CD4-positive, alpha-beta T cell (primary cell): Measurements from ENCODE around the gene ARL16. TPM values are rescaled to one million over a fixed set of nuclear protein-coding genes. Genes with fewer than 3 reads are reported as not detected.

Experiments
- ATAC-seq: fragments of 200-7000 bp; cut with Tn5 transposase; one replicate; pipeline ENCODE4 v1.10.0; 2022; ENCODE audit warnings: mild to moderate bottlenecking; ENCODE audit not compliant: poor library complexity
- CTCF ChIA-PET: fragments of 350-600 bp; sonication (Branson Sonifier 250); formaldehyde crosslinking; loops from one replicate; lab custom pipeline; 2021; ENCODE audit warnings: antibody characterized with exemption, inconsistent platforms; lab: Charles Lee
- POLR2A ChIA-PET: fragments of 350-600 bp; sonication (Branson Sonifier 250); formaldehyde crosslinking; loops from one replicate; lab custom pipeline; 2021; ENCODE audit warnings: antibody characterized with exemption, inconsistent platforms; lab: Charles Lee
- DNase-seq, 14 experiments: peaks; one replicate each; pipeline ENCODE4 v3.0.0-alpha.2; 2013 to 2020; ENCODE audit warnings: mixed read lengths in 2 of 14
- H3K27ac ChIP-seq, 2 donors: one replicate each; pipeline versions ENCODE4 v1.5.1 to v1.7.0; 2013; ENCODE audit warnings: low read length in 2 of 2, low read depth in 1 of 2, mild to moderate bottlenecking in 1 of 2
- H3K27me3 ChIP-seq, 2 experiments: 1 replicate in 1 of 2; 2 replicates in 1 of 2; pipeline versions ENCODE4 v1.6.1 to v1.7.0; 2013; ENCODE audit warnings: low read length in 2 of 2, control low read depth in 1 of 2, mild to moderate bottlenecking in 1 of 2, moderate library complexity in 1 of 2; ENCODE audit not compliant: insufficient read depth in 2 of 2, control insufficient read depth in 1 of 2
- H3K36me3 ChIP-seq: one replicate; pipeline ENCODE4 v1.6.1; 2013; ENCODE audit warnings: low read length, control low read depth; ENCODE audit not compliant: insufficient read depth
- H3K4me1 ChIP-seq: one replicate; pipeline ENCODE4 v1.6.1; 2013; ENCODE audit warnings: low read length, control low read depth; ENCODE audit not compliant: insufficient read depth
- H3K4me3 ChIP-seq: one replicate; pipeline ENCODE4 v1.5.1; 2013; ENCODE audit warnings: mild to moderate bottlenecking, low read length, moderate library complexity
- H3K9me3 ChIP-seq, 2 experiments: 1 replicate in 1 of 2; 2 replicates in 1 of 2; pipeline versions ENCODE4 v1.6.1 to v1.7.0; 2013; ENCODE audit warnings: low read length in 2 of 2, mild to moderate bottlenecking in 2 of 2, control low read depth in 1 of 2, moderate library complexity in 1 of 2; ENCODE audit not compliant: control insufficient read depth in 1 of 2, insufficient read depth in 1 of 2
- H3K27ac Mint-ChIP-seq: one replicate; pipeline ENCODE4 v1.8.0; 2020; ENCODE audit warnings: mixed read lengths
- H3K27me3 Mint-ChIP-seq: one replicate; pipeline ENCODE4 v1.8.0; 2021; ENCODE audit warnings: mixed read lengths
- H3K36me3 Mint-ChIP-seq: one replicate; pipeline ENCODE4 v1.8.0; 2021; ENCODE audit warnings: low read depth, mixed read lengths
- H3K4me1 Mint-ChIP-seq: one replicate; pipeline ENCODE4 v1.8.0; 2021; ENCODE audit warnings: low read depth, mixed read lengths
- H3K4me3 Mint-ChIP-seq: one replicate; pipeline ENCODE4 v1.8.0; 2020; ENCODE audit warnings: mild to moderate bottlenecking, mixed read lengths
- H3K9me3 Mint-ChIP-seq: one replicate; pipeline ENCODE4 v1.8.0; 2020; ENCODE audit warnings: mixed read lengths
- intact Hi-C, 2 experiments: fragments of 100-400 bp; cut with DNase I in 1 of 2; cut with micrococcal nuclease in 1 of 2; formaldehyde crosslinking; loops; one replicate each; pipeline versions ENCODE4 v1.15.1 to v1.9.0; 2023 to 2025; cut with DNase I, micrococcal nuclease
- total RNA-seq, 174 experiments: library from RNA in 2 of 174; stranded (reverse) in 2 of 174; gene quantifications; one replicate each; pipeline ENCODE4 v1.2.3 and lab custom pipeline; 2021 to 2026
- TF ChIP-seq, protein P1 (sequence below): fragments of 200-600 bp; IDR thresholded peaks from one replicate; pipeline ENCODE4 v1.8.0; 2022; ENCODE audit warnings: antibody characterized with exemption, mild to moderate bottlenecking

Gene ARL16
- total RNA-seq, 2 experiments from 2014 or later: 35.7 to 38.5 TPM

DNA sequence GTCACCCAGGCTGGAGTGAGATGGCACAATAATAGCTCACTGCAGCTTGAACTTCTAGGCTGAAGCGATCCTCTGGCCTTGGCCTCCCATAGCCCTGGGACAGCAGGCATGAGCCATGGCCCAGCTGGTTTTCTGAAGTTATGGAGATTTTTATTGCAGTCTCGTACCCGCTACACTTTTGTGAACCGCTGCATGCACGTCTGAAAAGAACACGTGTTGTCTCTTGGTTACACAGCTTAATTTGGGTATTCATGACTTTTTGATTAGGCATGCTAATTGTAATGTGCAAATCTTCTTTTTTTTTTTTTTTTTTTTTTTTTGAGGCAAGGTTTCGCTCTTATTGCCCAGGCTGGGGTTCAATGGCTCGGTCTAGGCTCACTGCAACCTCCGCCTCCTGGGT, 41.8 kb upstream of the ARL16 start:
- H3K27me3 ChIP-seq: peaks cover 0 to 5% of the 10 kb centered on the region in 2 experiments
- H3K9me3 ChIP-seq: no peaks in the 10 kb centered on the region
- no peak for DNase-seq
- Mint-ChIP-seq H3K27me3 (peaks cover 15% of the 10 kb centered on the region), H3K9me3 (no peaks in the 10 kb centered on the region), H3K36me3 (no peaks in the 10 kb centered on the region), H3K4me3 (no peak overlapping the region), H3K4me1 (no peaks in the 10 kb centered on the region), H3K27ac (no peak overlapping the region)
- TF ChIP-seq, protein P1, sequence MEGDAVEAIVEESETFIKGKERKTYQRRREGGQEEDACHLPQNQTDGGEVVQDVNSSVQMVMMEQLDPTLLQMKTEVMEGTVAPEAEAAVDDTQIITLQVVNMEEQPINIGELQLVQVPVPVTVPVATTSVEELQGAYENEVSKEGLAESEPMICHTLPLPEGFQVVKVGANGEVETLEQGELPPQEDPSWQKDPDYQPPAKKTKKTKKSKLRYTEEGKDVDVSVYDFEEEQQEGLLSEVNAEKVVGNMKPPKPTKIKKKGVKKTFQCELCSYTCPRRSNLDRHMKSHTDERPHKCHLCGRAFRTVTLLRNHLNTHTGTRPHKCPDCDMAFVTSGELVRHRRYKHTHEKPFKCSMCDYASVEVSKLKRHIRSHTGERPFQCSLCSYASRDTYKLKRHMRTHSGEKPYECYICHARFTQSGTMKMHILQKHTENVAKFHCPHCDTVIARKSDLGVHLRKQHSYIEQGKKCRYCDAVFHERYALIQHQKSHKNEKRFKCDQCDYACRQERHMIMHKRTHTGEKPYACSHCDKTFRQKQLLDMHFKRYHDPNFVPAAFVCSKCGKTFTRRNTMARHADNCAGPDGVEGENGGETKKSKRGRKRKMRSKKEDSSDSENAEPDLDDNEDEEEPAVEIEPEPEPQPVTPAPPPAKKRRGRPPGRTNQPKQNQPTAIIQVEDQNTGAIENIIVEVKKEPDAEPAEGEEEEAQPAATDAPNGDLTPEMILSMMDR: no peak
- no peaks in the 10 kb centered on the region for H3K4me1 ChIP-seq
- intact Hi-C loops: no loop called here
- ChIA-PET CTCF (no interaction called here), POLR2A (no interaction called here)
- no peak overlapping the region for H3K27ac ChIP-seq
- H3K36me3 ChIP-seq: no peaks in the 10 kb centered on the region
- no peak overlapping the region for H3K4me3 ChIP-seq
- ATAC-seq: no peak

DNA sequence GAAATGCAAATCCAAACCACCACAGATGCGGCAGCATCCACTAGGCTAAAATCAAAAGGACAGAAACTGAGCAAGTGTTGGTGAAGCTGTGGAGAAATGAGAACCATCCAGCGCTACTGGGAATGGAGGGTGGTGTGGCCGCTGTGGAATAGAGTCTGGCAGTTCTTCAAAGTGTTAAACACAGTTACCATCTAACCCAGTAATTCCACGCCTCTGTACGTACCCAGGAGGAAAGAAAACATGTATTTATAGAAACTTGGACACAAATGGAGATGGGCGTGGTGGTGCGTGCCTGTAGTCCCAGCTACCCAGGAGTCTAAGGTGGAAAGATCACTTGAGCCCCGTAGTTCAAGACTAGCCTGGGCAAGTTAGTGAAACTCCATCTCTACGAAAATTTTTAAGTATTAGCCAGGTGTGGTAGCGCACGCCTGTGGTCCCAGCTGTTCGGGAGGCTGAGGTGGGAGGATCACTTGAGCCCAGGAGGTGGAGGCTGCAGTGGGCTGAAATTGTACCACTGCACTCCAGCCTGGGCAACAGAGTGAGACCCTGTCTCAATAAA, 40.1 kb upstream of the ARL16 start:
- H3K4me3 Mint-ChIP-seq: no peak overlapping the region
- Histone ChIP-seq H3K9me3 (no peaks in the 10 kb centered on the region), H3K4me3 (no peak overlapping the region), H3K27me3 (peaks cover 0 to 5% of the 10 kb centered on the region in 2 experiments), H3K4me1 (no peaks in the 10 kb centered on the region), H3K27ac (no peak overlapping the region), H3K36me3 (no peaks in the 10 kb centered on the region)
- peaks cover 15% of the 10 kb centered on the region for H3K27me3 Mint-ChIP-seq
- intact Hi-C loops: no loop called here
- TF ChIP-seq, protein P1: no peak
- H3K9me3 Mint-ChIP-seq: no peaks in the 10 kb centered on the region
- ATAC-seq (no peak), DNase-seq (no peak)
- no peaks in the 10 kb centered on the region for H3K4me1 Mint-ChIP-seq
- H3K36me3 Mint-ChIP-seq: no peaks in the 10 kb centered on the region
- ChIA-PET POLR2A (no interaction called here), CTCF (no interaction called here)
- no peak overlapping the region for H3K27ac Mint-ChIP-seq

DNA sequence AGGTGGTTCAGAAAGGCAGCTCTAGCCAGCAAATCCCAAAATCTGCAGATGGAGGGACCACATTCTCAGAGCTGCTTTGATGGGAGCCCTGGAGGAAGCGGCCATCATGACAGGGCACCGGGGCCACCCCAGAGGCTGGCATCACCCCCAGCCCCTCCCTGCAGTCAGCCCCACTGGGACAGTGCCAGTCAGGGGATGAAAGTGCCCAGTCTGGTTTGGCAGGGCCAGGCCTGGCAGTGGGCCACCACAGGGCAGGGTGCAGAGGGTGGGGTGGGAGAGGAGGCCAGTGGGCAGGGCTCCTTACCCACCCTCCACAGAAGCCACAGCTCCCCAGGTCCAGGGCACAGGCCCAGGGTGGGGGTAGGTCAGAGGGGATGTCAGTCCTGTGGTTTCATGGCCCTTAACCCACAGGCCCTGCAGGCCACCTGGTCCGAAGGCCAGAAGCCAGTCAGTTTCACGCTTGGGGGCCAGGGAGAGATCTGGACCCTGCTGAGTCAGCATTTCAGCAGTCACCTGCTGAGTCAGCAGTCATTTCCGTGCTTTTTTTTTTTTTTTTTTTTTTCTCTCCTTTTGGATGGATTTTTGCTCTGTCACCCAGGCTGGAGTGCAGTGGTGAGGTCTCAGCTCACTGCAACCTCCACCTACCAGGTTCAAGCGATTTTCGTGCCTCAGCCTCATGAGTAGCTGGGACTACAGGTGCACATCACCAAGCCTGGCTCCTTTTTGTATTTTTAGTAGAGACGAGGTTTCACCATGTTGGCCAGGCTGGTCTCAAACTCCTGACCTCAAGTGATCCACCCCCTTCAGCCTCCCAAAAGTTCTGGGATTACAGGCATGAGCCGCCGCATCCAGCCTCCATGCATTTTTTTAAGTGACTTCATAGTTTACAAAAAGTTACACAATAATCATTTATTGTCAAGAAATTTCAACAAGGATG, 38.9 kb upstream of the ARL16 start:
- TF ChIP-seq, protein P1: no peak
- Mint-ChIP-seq H3K9me3 (no peaks in the 10 kb centered on the region), H3K27ac (no peak overlapping the region), H3K4me3 (no peak overlapping the region), H3K36me3 (no peaks in the 10 kb centered on the region), H3K27me3 (peaks cover 15% of the 10 kb centered on the region), H3K4me1 (no peaks in the 10 kb centered on the region)
- no peak overlapping the region for H3K4me3 ChIP-seq
- H3K36me3 ChIP-seq: no peaks in the 10 kb centered on the region
- ChIA-PET POLR2A (no interaction called here), CTCF (no interaction called here)
- no peaks in the 10 kb centered on the region for H3K4me1 ChIP-seq
- no peaks in the 10 kb centered on the region for H3K9me3 ChIP-seq
- intact Hi-C loops: no loop called here
- ATAC-seq (no peak), DNase-seq (no peak)
- H3K27me3 ChIP-seq: peaks cover 0 to 5% of the 10 kb centered on the region in 2 experiments
- H3K27ac ChIP-seq: no peak overlapping the region
